Ascending aorta (tissue), 2 donors: Measurements from ENCODE around the gene ASNSD1. TPM values are rescaled to one million over a fixed set of nuclear protein-coding genes. Genes with fewer than 3 reads are reported as not detected.

Experiments used
- DNase-seq, 2 donors: peaks; one replicate each; pipeline ENCODE4 v3.0.0-alpha.2; 2019; ENCODE audit warnings: low spot score in 2 of 2
- H3K27ac ChIP-seq, 2 donors: fragments of 200-600 bp; sonication (generic); one replicate each; pipeline ENCODE4 v1.5.1; 2016 to 2017; ENCODE audit warnings: mild to moderate bottlenecking in 1 of 2
- H3K27me3 ChIP-seq: fragments of 200-600 bp; sonication (generic); one replicate; pipeline ENCODE4 v1.5.1; 2017
- H3K36me3 ChIP-seq, 2 donors: fragments of 200-600 bp; sonication (generic); one replicate each; pipeline ENCODE4 v1.5.1; 2016
- H3K4me1 ChIP-seq, 2 donors: fragments of 200-600 bp; sonication (generic); one replicate each; pipeline ENCODE4 v1.5.1; 2016 to 2017; ENCODE audit warnings: mild to moderate bottlenecking in 1 of 2
- H3K4me3 ChIP-seq, 2 donors: fragments of 200-600 bp; sonication (generic); one replicate each; pipeline ENCODE4 v1.5.1; 2016 to 2017; ENCODE audit warnings: mild to moderate bottlenecking in 1 of 2
- H3K9me3 ChIP-seq, 2 donors: fragments of 200-600 bp; sonication (generic); one replicate each; pipeline ENCODE4 v1.5.1; 2016
- intact Hi-C: fragments of 100-400 bp; cut with DNase I; formaldehyde crosslinking; loops from one replicate; pipeline ENCODE4 v1.15.1; 2023
- total RNA-seq: library from RNA; depleted of rRNA; stranded (reverse); fragments of >200 nt; gene quantifications from one replicate; pipeline ENCODE4 v1.1.0, GENCODE V29; 2016
- TF ChIP-seq, protein P1 (sequence below), 3 experiments: fragments of 200-600 bp in 2 of 3; fragments of 450-650 bp in 1 of 3; sonication (generic) in 2 of 3; IDR thresholded peaks; one replicate each; pipeline ENCODE4 v1.5.1; 2016 to 2019; ENCODE audit warnings: antibody characterized with exemption in 3 of 3, mild to moderate bottlenecking in 1 of 3, moderate library complexity in 1 of 3

Gene ASNSD1
- total RNA-seq, 1 donor from 2014 or later = 18.1 TPM

DNA sequence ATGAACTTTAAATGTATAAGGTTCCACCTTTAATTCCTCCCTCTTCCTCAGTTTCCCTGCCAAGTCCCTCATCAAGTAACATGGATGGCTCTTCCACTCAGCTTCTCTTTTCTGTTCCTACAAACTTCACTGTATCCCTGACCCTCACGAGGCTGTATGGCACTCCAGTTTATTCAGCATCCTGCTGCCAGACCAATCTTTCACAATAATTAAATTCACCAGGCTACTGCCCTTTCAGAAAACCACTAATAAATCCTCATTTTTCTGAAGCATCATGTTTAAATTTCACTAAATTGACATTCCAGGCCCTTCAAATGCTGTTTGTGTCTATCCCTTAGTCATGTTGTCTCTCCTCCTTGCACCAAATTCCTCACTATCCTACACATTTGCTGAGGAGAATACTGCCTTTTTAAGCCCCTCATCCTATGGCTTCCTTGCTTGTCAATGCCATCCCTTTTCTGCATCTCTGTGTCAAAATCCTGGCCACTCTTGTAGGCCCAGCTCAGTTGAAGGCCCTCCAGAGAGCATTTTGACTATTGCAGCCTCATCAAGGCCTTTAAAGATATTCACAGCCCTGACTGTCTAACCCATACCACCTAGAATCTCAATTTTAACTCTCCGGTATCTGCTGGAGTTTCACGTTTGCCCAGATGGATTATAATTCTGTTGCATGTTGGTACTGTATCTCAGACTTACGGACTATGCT is 22.8 kb upstream of the ASNSD1 start:
- Histone ChIP-seq H3K4me1 (peaks cover 0 to 3% of the 10 kb centered on the region in 2 donors), H3K27me3 (no peaks in the 10 kb centered on the region), H3K27ac (no peak overlapping the region), H3K9me3 (no peaks in the 10 kb centered on the region), H3K4me3 (no peak overlapping the region), H3K36me3 (no peaks in the 10 kb centered on the region)
- no peak for DNase-seq
- TF ChIP-seq, protein P1, sequence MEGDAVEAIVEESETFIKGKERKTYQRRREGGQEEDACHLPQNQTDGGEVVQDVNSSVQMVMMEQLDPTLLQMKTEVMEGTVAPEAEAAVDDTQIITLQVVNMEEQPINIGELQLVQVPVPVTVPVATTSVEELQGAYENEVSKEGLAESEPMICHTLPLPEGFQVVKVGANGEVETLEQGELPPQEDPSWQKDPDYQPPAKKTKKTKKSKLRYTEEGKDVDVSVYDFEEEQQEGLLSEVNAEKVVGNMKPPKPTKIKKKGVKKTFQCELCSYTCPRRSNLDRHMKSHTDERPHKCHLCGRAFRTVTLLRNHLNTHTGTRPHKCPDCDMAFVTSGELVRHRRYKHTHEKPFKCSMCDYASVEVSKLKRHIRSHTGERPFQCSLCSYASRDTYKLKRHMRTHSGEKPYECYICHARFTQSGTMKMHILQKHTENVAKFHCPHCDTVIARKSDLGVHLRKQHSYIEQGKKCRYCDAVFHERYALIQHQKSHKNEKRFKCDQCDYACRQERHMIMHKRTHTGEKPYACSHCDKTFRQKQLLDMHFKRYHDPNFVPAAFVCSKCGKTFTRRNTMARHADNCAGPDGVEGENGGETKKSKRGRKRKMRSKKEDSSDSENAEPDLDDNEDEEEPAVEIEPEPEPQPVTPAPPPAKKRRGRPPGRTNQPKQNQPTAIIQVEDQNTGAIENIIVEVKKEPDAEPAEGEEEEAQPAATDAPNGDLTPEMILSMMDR (IDR thresholded peaks at IDR 0.05) = no peak
- intact Hi-C loops = no loop called here

DNA sequence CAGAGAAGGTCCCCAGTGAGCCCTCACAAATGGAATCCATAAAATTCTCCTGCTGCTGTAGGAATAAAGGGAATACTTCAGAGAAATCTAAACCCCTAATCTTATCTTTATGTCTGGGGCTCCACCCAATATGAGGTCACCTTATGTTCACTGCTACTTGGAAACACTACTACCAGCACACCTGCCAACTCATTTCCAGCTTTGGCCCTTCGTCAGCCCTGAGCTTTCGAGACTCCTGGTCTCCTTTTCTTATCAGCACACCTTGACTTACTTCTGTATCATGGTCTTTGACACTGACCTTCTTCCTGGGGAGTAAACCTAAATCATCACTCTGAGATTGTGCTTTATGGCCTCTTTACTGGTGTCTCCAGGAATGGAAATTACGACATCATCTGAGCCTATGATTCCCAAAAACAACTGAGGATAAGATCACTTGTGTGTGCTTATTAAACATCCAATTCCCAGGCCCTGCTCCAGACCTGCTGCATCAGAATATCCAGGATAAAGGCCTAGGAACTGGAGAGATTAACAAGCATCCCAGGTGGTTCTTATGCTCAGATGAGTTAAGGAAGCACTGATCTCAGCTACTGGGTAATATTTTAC is 22.2 kb upstream of the ASNSD1 start:
- intact Hi-C loops = no loop called here
- no peak overlapping the region for H3K4me3 ChIP-seq
- no peak overlapping the region for H3K27ac ChIP-seq
- H3K4me1 ChIP-seq = peaks cover 0 to 3% of the 10 kb centered on the region in 2 donors
- no peaks in the 10 kb centered on the region for H3K9me3 ChIP-seq
- H3K27me3 ChIP-seq = no peaks in the 10 kb centered on the region
- H3K36me3 ChIP-seq = no peaks in the 10 kb centered on the region
- TF ChIP-seq, protein P1 (IDR thresholded peaks at IDR 0.05) = no peak
- DNase-seq = no peak

DNA sequence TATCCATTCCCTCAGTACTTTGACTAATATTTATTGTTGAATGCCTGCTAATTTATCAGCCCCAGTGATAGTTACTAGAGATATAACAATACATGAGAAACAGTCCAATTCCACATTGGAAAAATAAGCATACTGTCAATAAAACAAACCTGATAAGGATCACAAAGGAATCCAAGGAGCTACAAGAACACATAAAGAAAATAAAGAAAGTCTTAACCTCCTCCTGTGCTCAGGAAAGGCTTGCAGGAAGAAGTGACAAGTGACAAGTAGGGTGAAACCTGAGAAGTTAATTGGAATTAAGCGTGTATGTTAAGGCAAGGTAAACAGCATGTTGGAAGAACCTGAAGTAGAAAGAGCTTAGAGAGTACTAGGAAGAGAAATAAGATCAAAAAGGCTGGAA is 20.3 kb upstream of the ASNSD1 start:
- TF ChIP-seq, protein P1 (IDR thresholded peaks at IDR 0.05) = no peak
- Histone ChIP-seq H3K4me3 (no peak overlapping the region), H3K9me3 (no peaks in the 10 kb centered on the region), H3K27ac (no peak overlapping the region), H3K36me3 (no peaks in the 10 kb centered on the region), H3K27me3 (no peaks in the 10 kb centered on the region), H3K4me1 (no peaks in the 10 kb centered on the region)
- DNase-seq = no peak
- intact Hi-C loops = no loop called here

DNA sequence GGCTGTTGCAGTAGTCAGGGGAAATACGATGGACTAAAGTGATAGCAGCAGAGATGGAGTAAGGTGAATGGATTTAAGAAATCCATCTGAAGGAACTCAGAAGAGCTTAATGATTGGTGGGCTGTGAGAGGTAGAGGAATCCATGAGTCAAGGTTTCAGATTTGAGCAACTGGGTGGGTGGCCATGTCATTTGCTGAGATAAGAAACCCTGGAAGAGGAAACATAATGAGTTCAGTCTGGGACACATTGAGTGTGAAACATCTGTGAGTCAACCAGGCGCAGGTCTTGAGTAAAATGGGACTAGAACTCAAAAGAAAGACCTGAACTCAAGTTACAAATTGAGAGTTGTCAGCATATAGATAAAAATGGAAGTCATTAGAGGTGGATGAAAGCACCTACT is 19.7 kb upstream of the ASNSD1 start:
- H3K4me1 ChIP-seq = no peaks in the 10 kb centered on the region
- DNase-seq = no peak
- TF ChIP-seq, protein P1 (IDR thresholded peaks at IDR 0.05) = no peak
- no peaks in the 10 kb centered on the region for H3K9me3 ChIP-seq
- no peaks in the 10 kb centered on the region for H3K36me3 ChIP-seq
- intact Hi-C loops = no loop called here
- H3K27me3 ChIP-seq = no peaks in the 10 kb centered on the region
- H3K4me3 ChIP-seq = no peak overlapping the region
- H3K27ac ChIP-seq = no peak overlapping the region

DNA sequence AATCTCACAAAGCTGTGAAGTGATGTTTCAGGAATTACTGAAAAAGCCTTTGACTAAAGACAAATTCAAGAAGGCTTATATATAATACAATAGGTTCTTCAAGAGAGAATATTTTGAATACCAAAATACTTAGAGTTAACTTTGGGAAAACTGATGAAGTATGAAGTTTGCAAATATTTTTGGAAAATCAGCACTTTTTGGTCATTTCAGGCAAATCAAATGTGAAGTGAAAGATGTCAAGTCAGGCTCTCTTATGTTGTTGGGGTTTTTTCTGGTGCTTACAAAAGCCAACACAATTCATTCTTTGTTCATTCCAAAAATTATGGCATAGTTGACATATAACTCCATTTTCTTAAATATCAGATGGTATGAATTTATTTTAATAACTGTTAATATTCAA is 14.7 kb upstream of the ASNSD1 start:
- no peaks in the 10 kb centered on the region for H3K4me1 ChIP-seq
- TF ChIP-seq, protein P1 (IDR thresholded peaks at IDR 0.05) = no peak
- H3K27ac ChIP-seq = no peak overlapping the region
- no peaks in the 10 kb centered on the region for H3K36me3 ChIP-seq
- no peak for DNase-seq
- H3K4me3 ChIP-seq = no peak overlapping the region
- intact Hi-C loops = no loop called here
- H3K9me3 ChIP-seq = no peaks in the 10 kb centered on the region
- H3K27me3 ChIP-seq = no peaks in the 10 kb centered on the region
